Mucosa of descending colon (tissue), 3 donors: Measurements from ENCODE around the gene ADGRV1. TPM values are rescaled to one million over a fixed set of nuclear protein-coding genes. Genes with fewer than 3 reads are reported as not detected.

Experiments
- ATAC-seq: fragments of 200-7000 bp; cut with Tn5 transposase; one replicate; pipeline ENCODE4 v1.9.1; 2020; ENCODE audit warnings: mild to moderate bottlenecking, moderate library complexity
- DNase-seq, 3 donors: peaks; one replicate each; pipeline ENCODE4 v3.0.0-alpha.2; 2020
- H3K36me3 ChIP-seq: fragments of 200-600 bp; one replicate; pipeline ENCODE4 v1.8.0; 2021; ENCODE audit warnings: low read depth, mild to moderate bottlenecking
- H3K4me1 ChIP-seq: fragments of 200-600 bp; one replicate; pipeline ENCODE4 v1.8.0; 2021; ENCODE audit warnings: low read depth, mild to moderate bottlenecking
- H3K4me3 ChIP-seq: fragments of 200-600 bp; one replicate; pipeline ENCODE4 v1.8.0; 2021; ENCODE audit warnings: mild to moderate bottlenecking
- H3K9me3 ChIP-seq: fragments of 200-600 bp; one replicate; pipeline ENCODE4 v1.8.0; 2021; ENCODE audit warnings: mild to moderate bottlenecking
- CTCF ChIP-seq: fragments of 200-600 bp; IDR thresholded peaks from one replicate; pipeline ENCODE4 v1.8.0; 2022; ENCODE audit warnings: antibody characterized with exemption, mild to moderate bottlenecking
- intact Hi-C, 2 donors: fragments of 100-400 bp; cut with DNase I in 1 of 2; cut with micrococcal nuclease in 1 of 2; formaldehyde crosslinking; loops; one replicate each; pipeline versions ENCODE4 v1.11.0 to v1.11.1; 2022; cut with DNase I, micrococcal nuclease
- total RNA-seq, 3 donors: library from RNA; stranded (reverse); fragmentation: NEBNext Ultra II Directional in 2 of 3; extraction: Animal tissue kit (Norgen Biotek cat#: 25700) in 2 of 3; gene quantifications; one replicate each; pipeline versions ENCODE4 v1.2.1 to v1.2.4, GENCODE V29; 2021 to 2023
- donor health status: DM: no; HTN: no; CAD: no; lungs with moderate emphysema.
- donor health status: DM: no; HTN: no; CAD: no.
- donor health status: DM: no; HTN: yes; CAD: no.

Gene ADGRV1
- total RNA-seq, 3 donors from 2014 or later: 4.5 to 8.6 (median 6.1) TPM

GRCh38 chr5:91091471-91092234 lies 533.1 kb downstream of the ADGRV1 start:
- Histone ChIP-seq H3K4me1 (no peaks in the 10 kb centered on the region), H3K36me3 (no peaks in the 10 kb centered on the region), H3K4me3 (no peak overlapping the region), H3K9me3 (no peaks in the 10 kb centered on the region)
- intact Hi-C loops: no loop called here
- no peak for TF ChIP-seq CTCF
- no peak for DNase-seq
- no peak for ATAC-seq

- no peaks in the 10 kb centered on the region for H3K9me3 ChIP-seq
- H3K4me3 ChIP-seq: no peak overlapping the region
- H3K4me1 ChIP-seq: no peaks in the 10 kb centered on the region
- H3K36me3 ChIP-seq: no peaks in the 10 kb centered on the region
- intact Hi-C loops: no loop called here
- ATAC-seq (no peak), DNase-seq (no peak)
- no peak for TF ChIP-seq CTCF
Observed at GRCh38 chr5:91092859-91093783, 534.5 kb downstream of the ADGRV1 start.

GRCh38 chr5:91095313-91095712 lies 536.7 kb downstream of the ADGRV1 start:
- H3K4me1 ChIP-seq: no peaks in the 10 kb centered on the region
- no peaks in the 10 kb centered on the region for H3K9me3 ChIP-seq
- intact Hi-C loops: no loop called here
- no peak overlapping the region for H3K4me3 ChIP-seq
- TF ChIP-seq CTCF: no peak
- DNase-seq (no peak), ATAC-seq (no peak)
- no peaks in the 10 kb centered on the region for H3K36me3 ChIP-seq

- TF ChIP-seq CTCF: no peak
- intact Hi-C loops: no loop called here
Observed at GRCh38 chr5:91095786-91096385, 537.3 kb downstream of the ADGRV1 start.

GRCh38 chr5:91098541-91098940 lies 539.9 kb downstream of the ADGRV1 start:
- no peaks in the 10 kb centered on the region for H3K9me3 ChIP-seq
- no peak for DNase-seq
- no peak overlapping the region for H3K4me3 ChIP-seq
- H3K4me1 ChIP-seq: peaks cover 5% of the 10 kb centered on the region
- no peak for ATAC-seq
- TF ChIP-seq CTCF: no peak
- intact Hi-C loops: no loop called here
- no peaks in the 10 kb centered on the region for H3K36me3 ChIP-seq

More at GRCh38 chr5:91095786-91096385, 537.3 kb downstream of the ADGRV1 start:
- no peak for DNase-seq
- no peak overlapping the region for H3K4me3 ChIP-seq
- ATAC-seq: no peak
- no peaks in the 10 kb centered on the region for H3K36me3 ChIP-seq
- no peaks in the 10 kb centered on the region for H3K9me3 ChIP-seq
- H3K4me1 ChIP-seq: no peaks in the 10 kb centered on the region
